HEK293 (cell line): Measurements from ENCODE around the gene CASK.

Experiments
- CTCF ChIA-PET: fragments of 350-600 bp; formaldehyde crosslinking; extraction: SDS; loops from one replicate; lab custom pipeline; 2021; ENCODE audit warnings: antibody characterized with exemption; lab: Yijun Ruan, JAX
- POLR2A ChIA-PET: fragments of 300-600 bp; formaldehyde crosslinking; extraction: SDS; loops from one replicate; lab custom pipeline; 2020; ENCODE audit warnings: antibody characterized with exemption, inconsistent platforms; lab: Yijun Ruan, JAX
- H3K27ac ChIP-seq: fragments of 200-500 bp; sonication (Bioruptor generic); 2 replicates; pipeline ENCODE4 v1.5.1; 2014; ENCODE audit warnings: low read depth, low read length, control low read depth, inconsistent platforms; ENCODE audit errors: extremely low read depth
- H3K36me3 ChIP-seq, 2 experiments: fragments of 200-500 bp in 1 of 2; sonication (Bioruptor generic) in 1 of 2; 1 replicate in 1 of 2; 2 replicates in 1 of 2; pipeline ENCODE4 v1.5.1; 2014 to 2017; ENCODE audit warnings: inconsistent platforms in 2 of 2, low read length in 2 of 2; ENCODE audit not compliant: control insufficient read depth in 2 of 2, insufficient read depth in 1 of 2
- H3K4me1 ChIP-seq: fragments of 200-500 bp; sonication (Bioruptor generic); 2 replicates; pipeline ENCODE4 v1.5.1; 2014; ENCODE audit warnings: mild to moderate bottlenecking, low read length, inconsistent platforms; ENCODE audit not compliant: control insufficient read depth, insufficient read depth
- H3K4me3 ChIP-seq: 2 replicates; pipeline ENCODE4 v1.5.1; 2011; ENCODE audit warnings: low read depth, mild to moderate bottlenecking, control low read depth, low read length, moderate library complexity
- H3K9me3 ChIP-seq: fragments of 200-500 bp; sonication (Bioruptor generic); 2 replicates; pipeline ENCODE4 v1.5.1; 2014; ENCODE audit warnings: low read depth, low read length, inconsistent platforms; ENCODE audit not compliant: control insufficient read depth, insufficient read depth
- KLF16 ChIP-seq: fragments of 450-650 bp; formaldehyde crosslinking; IDR thresholded peaks from 2 replicates; pipeline ENCODE4 v1.5.1; 2017; ENCODE audit warnings: missing biosample characterization, missing genetic modification characterization
- PRDM1 ChIP-seq: fragments of 450-650 bp; formaldehyde crosslinking; IDR thresholded peaks from 2 replicates; pipeline ENCODE4; 2016; ENCODE audit warnings: missing biosample characterization, missing genetic modification characterization
- WT1 ChIP-seq: fragments of 450-650 bp; formaldehyde crosslinking; IDR thresholded peaks from 2 replicates; pipeline ENCODE4 v1.5.1; 2016; ENCODE audit warnings: missing biosample characterization, missing genetic modification characterization
- ZBTB1 ChIP-seq: fragments of 450-650 bp; formaldehyde crosslinking; IDR thresholded peaks from 2 replicates; pipeline ENCODE4 v1.5.1; 2016; ENCODE audit warnings: missing biosample characterization, missing genetic modification characterization
- ZBTB7A ChIP-seq: fragments of 450-650 bp; formaldehyde crosslinking; IDR thresholded peaks from 2 replicates; pipeline ENCODE4 v1.5.1; 2016; ENCODE audit warnings: low read depth, missing biosample characterization, missing genetic modification characterization
- ZFP41 ChIP-seq: fragments of 450-650 bp; formaldehyde crosslinking; IDR thresholded peaks from 2 replicates; pipeline ENCODE4 v1.5.1; 2016; ENCODE audit warnings: missing biosample characterization, missing genetic modification characterization, borderline replicate concordance
- ZNF157 ChIP-seq: fragments of 450-650 bp; formaldehyde crosslinking; IDR thresholded peaks from 2 replicates; pipeline ENCODE4 v1.5.1; 2016; ENCODE audit warnings: missing biosample characterization, missing genetic modification characterization
- ZNF184 ChIP-seq: fragments of 450-650 bp; IDR thresholded peaks from 2 replicates; pipeline ENCODE4 v1.5.1; 2018; ENCODE audit warnings: missing biosample characterization, mild to moderate bottlenecking, missing genetic modification characterization
- ZNF19 ChIP-seq: fragments of 450-650 bp; formaldehyde crosslinking; IDR thresholded peaks from 2 replicates; pipeline ENCODE4; 2016; ENCODE audit warnings: missing biosample characterization, missing genetic modification characterization, low read depth
- ZNF311 ChIP-seq: fragments of 450-650 bp; formaldehyde crosslinking; IDR thresholded peaks from 2 replicates; pipeline ENCODE4 v1.5.1; 2017; ENCODE audit warnings: missing biosample characterization, missing genetic modification characterization, borderline replicate concordance
- ZNF510 ChIP-seq: fragments of 450-650 bp; formaldehyde crosslinking; IDR thresholded peaks from 2 replicates; pipeline ENCODE4 v1.5.1; 2018; ENCODE audit warnings: mild to moderate bottlenecking, missing genetic modification characterization, missing biosample characterization; ENCODE audit not compliant: insufficient replicate concordance
- ZNF530 ChIP-seq: fragments of 450-650 bp; formaldehyde crosslinking; IDR thresholded peaks from 2 replicates; pipeline ENCODE4 v1.5.1; 2016; ENCODE audit warnings: low read depth, missing biosample characterization, missing genetic modification characterization
- ZNF560 ChIP-seq: fragments of 450-650 bp; formaldehyde crosslinking; IDR thresholded peaks from 2 replicates; pipeline ENCODE4 v1.5.1; 2017; ENCODE audit warnings: missing biosample characterization, missing genetic modification characterization, borderline replicate concordance
- ZNF623 ChIP-seq: fragments of 450-650 bp; formaldehyde crosslinking; IDR thresholded peaks from 2 replicates; pipeline ENCODE4 v1.5.1; 2016; ENCODE audit warnings: missing biosample characterization, missing genetic modification characterization
- ZNF664 ChIP-seq: fragments of 450-650 bp; formaldehyde crosslinking; IDR thresholded peaks from 2 replicates; pipeline ENCODE4 v1.5.1; 2016; ENCODE audit warnings: missing biosample characterization, missing genetic modification characterization
- ZNF707 ChIP-seq: fragments of 450-650 bp; formaldehyde crosslinking; IDR thresholded peaks from 2 replicates; pipeline ENCODE4 v1.5.1; 2016; ENCODE audit warnings: missing biosample characterization, missing genetic modification characterization
- ZNF776 ChIP-seq: fragments of 450-650 bp; formaldehyde crosslinking; IDR thresholded peaks from 2 replicates; pipeline ENCODE4 v1.5.0; 2017; ENCODE audit warnings: missing biosample characterization, missing genetic modification characterization, borderline replicate concordance
- TF ChIP-seq, protein P1 (sequence below): fragments of 450-650 bp; formaldehyde crosslinking; IDR thresholded peaks from 2 replicates; pipeline ENCODE4 v1.5.1; 2016; ENCODE audit warnings: missing biosample characterization, missing genetic modification characterization
- TF ChIP-seq, protein P2 (sequence below): fragments of 450-650 bp; formaldehyde crosslinking; IDR thresholded peaks from 2 replicates; pipeline ENCODE4 v1.5.1; 2016; ENCODE audit warnings: missing biosample characterization, missing genetic modification characterization
- TF ChIP-seq, protein P3 (sequence below): fragments of 450-650 bp; formaldehyde crosslinking; IDR thresholded peaks from 2 replicates; pipeline ENCODE4 v1.5.1; 2017; ENCODE audit warnings: missing biosample characterization, missing genetic modification characterization
- TF ChIP-seq, protein P4 (sequence below): fragments of 450-650 bp; IDR thresholded peaks from 2 replicates; pipeline ENCODE4 v1.5.1; 2018; ENCODE audit warnings: missing biosample characterization, missing genetic modification characterization
- TF ChIP-seq, protein P5 (sequence below): fragments of 450-650 bp; formaldehyde crosslinking; IDR thresholded peaks from 2 replicates; pipeline ENCODE4 v1.5.1; 2017; ENCODE audit warnings: missing biosample characterization, missing genetic modification characterization

Gene CASK

DNA sequence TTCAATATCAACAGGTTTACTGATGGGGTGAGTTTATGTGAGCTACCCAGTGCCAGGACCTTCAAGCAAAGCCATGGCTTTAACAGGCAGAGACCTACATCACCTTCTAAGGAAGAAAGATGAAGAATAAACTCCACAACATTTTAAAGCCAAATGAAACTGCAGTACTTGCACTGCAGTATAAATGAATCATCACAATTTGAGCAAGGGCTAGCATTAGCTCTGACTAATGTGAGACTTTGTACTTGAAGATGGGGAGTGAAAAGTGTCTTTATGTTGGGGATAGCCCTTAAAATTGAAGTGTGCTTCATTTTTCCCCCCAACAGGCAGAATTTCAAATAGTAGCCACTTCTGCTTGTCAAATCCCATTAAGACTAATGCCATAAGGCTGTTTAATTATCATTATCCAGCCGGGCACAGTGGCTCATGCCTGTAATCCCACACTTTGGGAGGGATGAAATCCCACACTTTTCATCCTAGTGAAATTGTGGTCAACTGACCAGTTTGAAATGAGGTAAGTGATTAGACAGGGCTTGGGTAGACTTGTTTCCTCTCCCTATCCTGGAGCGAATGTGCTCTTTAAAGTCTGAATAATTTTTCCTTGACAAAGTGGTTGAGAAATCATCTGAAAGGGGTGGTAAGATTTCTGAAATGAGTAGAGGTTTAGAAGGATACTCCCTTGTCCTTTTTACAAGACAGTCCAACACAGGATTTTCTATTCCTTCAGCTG lies 261.8 kb downstream of the CASK start (continued):
- TF ChIP-seq, protein P1, sequence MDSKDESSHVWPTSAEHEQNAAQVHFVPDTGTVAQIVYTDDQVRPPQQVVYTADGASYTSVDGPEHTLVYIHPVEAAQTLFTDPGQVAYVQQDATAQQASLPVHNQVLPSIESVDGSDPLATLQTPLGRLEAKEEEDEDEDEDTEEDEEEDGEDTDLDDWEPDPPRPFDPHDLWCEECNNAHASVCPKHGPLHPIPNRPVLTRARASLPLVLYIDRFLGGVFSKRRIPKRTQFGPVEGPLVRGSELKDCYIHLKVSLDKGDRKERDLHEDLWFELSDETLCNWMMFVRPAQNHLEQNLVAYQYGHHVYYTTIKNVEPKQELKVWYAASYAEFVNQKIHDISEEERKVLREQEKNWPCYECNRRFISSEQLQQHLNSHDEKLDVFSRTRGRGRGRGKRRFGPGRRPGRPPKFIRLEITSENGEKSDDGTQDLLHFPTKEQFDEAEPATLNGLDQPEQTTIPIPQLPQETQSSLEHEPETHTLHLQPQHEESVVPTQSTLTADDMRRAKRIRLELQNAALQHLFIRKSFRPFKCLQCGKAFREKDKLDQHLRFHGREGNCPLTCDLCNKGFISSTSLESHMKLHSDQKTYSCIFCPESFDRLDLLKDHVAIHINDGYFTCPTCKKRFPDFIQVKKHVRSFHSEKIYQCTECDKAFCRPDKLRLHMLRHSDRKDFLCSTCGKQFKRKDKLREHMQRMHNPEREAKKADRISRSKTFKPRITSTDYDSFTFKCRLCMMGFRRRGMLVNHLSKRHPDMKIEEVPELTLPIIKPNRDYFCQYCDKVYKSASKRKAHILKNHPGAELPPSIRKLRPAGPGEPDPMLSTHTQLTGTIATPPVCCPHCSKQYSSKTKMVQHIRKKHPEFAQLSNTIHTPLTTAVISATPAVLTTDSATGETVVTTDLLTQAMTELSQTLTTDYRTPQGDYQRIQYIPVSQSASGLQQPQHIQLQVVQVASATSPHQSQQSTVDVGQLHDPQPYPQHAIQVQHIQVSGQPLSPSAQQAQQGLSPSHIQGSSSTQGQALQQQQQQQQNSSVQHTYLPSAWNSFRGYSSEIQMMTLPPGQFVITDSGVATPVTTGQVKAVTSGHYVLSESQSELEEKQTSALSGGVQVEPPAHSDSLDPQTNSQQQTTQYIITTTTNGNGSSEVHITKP (tag by site-specific recombination): no peak
- TF ChIP-seq ZNF311 (no peak), ZNF157 (tag by site-specific recombination) (no peak), ZNF184 (tag by site-specific recombination) (no peak), WT1 (tag by site-specific recombination) (no peak), ZNF664 (no peak), KLF16 (no peak), ZNF707 (tag by site-specific recombination) (no peak), ZBTB7A (tag by site-specific recombination) (no peak), ZNF19 (tag by site-specific recombination) (no peak), PRDM1 (tag by site-specific recombination) (no peak)
- TF ChIP-seq, protein P2, sequence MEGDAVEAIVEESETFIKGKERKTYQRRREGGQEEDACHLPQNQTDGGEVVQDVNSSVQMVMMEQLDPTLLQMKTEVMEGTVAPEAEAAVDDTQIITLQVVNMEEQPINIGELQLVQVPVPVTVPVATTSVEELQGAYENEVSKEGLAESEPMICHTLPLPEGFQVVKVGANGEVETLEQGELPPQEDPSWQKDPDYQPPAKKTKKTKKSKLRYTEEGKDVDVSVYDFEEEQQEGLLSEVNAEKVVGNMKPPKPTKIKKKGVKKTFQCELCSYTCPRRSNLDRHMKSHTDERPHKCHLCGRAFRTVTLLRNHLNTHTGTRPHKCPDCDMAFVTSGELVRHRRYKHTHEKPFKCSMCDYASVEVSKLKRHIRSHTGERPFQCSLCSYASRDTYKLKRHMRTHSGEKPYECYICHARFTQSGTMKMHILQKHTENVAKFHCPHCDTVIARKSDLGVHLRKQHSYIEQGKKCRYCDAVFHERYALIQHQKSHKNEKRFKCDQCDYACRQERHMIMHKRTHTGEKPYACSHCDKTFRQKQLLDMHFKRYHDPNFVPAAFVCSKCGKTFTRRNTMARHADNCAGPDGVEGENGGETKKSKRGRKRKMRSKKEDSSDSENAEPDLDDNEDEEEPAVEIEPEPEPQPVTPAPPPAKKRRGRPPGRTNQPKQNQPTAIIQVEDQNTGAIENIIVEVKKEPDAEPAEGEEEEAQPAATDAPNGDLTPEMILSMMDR (tag by site-specific recombination): no peak

DNA sequence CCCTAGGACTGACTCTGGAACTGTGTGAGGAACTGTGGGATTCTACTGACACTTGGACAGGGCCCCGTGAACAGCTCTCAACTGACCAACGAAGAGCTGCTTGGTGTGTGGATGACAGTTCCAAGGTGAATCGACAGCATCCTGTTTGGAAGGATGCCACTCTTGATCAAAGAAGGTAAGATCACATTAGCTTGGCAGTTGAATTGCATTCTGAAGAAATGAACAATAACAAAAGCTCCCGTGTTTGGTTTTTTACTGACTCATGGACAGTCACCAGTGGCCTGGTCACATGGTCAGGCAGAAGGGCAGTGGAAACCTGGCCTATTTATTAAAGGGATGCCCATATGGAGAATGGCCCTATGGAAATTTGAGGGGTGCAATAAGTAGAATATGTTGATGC lies 267.7 kb downstream of the CASK start:
- H3K27ac ChIP-seq: no peak overlapping the region
- H3K9me3 ChIP-seq: no peaks in the 10 kb centered on the region
- no peak overlapping the region for H3K4me3 ChIP-seq
- ChIA-PET POLR2A (no interaction called here), CTCF (interaction anchor here (0.6 kb wide), 1 partner anchor 95 kb away, joined by 3 read pairs; no protein-coding TSS in a partner anchor)
- H3K4me1 ChIP-seq: no peaks in the 10 kb centered on the region
- peaks cover 11 to 55% of the 10 kb centered on the region in 2 experiments; a peak in 2 of 3 replicates for H3K36me3 ChIP-seq
- no peak for TF ChIP-seq ZFP41 (tag by site-specific recombination)

DNA sequence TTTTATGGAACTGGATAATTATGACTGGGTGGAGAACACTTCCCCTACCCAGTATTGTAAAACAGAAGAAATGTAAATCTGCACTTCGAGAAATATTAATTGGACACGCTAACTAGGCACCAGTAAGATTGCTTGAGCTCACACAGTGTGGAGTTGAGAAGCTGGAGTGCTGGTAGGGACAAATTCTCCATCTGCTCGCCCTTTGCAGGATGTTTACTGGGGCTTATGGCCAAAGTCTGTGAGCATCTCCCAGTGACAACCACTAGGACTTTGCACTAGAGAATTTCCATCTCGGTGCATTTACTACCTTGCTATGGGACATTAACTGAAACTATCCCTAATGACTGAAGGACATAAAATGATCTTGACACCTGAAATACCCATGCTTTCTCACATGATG lies 268.3 kb downstream of the CASK start:
- Histone ChIP-seq H3K9me3 (no peaks in the 10 kb centered on the region), H3K4me3 (no peak overlapping the region), H3K36me3 (peaks cover 11 to 52% of the 10 kb centered on the region in 2 experiments; a peak in 2 of 3 replicates), H3K4me1 (no peaks in the 10 kb centered on the region), H3K27ac (no peak overlapping the region)
- ChIA-PET POLR2A (no interaction called here), CTCF (no interaction called here)
- TF ChIP-seq, protein P3, sequence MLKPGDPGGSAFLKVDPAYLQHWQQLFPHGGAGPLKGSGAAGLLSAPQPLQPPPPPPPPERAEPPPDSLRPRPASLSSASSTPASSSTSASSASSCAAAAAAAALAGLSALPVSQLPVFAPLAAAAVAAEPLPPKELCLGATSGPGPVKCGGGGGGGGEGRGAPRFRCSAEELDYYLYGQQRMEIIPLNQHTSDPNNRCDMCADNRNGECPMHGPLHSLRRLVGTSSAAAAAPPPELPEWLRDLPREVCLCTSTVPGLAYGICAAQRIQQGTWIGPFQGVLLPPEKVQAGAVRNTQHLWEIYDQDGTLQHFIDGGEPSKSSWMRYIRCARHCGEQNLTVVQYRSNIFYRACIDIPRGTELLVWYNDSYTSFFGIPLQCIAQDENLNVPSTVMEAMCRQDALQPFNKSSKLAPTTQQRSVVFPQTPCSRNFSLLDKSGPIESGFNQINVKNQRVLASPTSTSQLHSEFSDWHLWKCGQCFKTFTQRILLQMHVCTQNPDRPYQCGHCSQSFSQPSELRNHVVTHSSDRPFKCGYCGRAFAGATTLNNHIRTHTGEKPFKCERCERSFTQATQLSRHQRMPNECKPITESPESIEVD (tag by site-specific recombination): no peak
- TF ChIP-seq ZNF560 (tag by site-specific recombination) (no peak), ZNF510 (tag by site-specific recombination) (no peak), ZNF623 (no peak), ZNF776 (no peak), ZNF530 (tag by site-specific recombination) (no peak), ZBTB1 (tag by site-specific recombination) (no peak)
- TF ChIP-seq, protein P4, sequence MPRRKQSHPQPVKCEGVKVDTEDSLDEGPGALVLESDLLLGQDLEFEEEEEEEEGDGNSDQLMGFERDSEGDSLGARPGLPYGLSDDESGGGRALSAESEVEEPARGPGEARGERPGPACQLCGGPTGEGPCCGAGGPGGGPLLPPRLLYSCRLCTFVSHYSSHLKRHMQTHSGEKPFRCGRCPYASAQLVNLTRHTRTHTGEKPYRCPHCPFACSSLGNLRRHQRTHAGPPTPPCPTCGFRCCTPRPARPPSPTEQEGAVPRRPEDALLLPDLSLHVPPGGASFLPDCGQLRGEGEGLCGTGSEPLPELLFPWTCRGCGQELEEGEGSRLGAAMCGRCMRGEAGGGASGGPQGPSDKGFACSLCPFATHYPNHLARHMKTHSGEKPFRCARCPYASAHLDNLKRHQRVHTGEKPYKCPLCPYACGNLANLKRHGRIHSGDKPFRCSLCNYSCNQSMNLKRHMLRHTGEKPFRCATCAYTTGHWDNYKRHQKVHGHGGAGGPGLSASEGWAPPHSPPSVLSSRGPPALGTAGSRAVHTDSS: no peak
- TF ChIP-seq, protein P5, sequence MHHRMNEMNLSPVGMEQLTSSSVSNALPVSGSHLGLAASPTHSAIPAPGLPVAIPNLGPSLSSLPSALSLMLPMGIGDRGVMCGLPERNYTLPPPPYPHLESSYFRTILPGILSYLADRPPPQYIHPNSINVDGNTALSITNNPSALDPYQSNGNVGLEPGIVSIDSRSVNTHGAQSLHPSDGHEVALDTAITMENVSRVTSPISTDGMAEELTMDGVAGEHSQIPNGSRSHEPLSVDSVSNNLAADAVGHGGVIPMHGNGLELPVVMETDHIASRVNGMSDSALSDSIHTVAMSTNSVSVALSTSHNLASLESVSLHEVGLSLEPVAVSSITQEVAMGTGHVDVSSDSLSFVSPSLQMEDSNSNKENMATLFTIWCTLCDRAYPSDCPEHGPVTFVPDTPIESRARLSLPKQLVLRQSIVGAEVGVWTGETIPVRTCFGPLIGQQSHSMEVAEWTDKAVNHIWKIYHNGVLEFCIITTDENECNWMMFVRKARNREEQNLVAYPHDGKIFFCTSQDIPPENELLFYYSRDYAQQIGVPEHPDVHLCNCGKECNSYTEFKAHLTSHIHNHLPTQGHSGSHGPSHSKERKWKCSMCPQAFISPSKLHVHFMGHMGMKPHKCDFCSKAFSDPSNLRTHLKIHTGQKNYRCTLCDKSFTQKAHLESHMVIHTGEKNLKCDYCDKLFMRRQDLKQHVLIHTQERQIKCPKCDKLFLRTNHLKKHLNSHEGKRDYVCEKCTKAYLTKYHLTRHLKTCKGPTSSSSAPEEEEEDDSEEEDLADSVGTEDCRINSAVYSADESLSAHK (tag by site-specific recombination): no peak
